ENCODE measurements around the gene NOD1.

DNA sequence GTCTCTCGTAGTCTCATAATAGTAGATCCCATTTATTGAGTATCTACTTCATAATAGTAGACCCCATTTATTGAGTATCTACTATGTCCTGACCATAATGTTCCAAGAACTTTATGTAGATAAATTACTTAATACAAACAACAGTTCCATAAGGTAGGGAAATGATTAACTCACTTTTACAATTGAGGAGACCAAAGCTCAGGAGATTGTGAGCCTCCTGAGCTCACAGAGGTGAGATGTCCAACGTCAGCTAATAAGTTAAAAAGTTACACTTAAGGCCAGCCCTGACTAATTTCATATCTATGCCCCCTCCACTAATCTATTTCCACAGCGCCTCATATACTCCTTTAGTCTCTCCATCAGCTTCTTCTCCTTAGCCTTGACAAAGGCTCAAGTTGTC is 43.6 kb upstream of the NOD1 start:
- TF ChIP-seq, protein P1, sequence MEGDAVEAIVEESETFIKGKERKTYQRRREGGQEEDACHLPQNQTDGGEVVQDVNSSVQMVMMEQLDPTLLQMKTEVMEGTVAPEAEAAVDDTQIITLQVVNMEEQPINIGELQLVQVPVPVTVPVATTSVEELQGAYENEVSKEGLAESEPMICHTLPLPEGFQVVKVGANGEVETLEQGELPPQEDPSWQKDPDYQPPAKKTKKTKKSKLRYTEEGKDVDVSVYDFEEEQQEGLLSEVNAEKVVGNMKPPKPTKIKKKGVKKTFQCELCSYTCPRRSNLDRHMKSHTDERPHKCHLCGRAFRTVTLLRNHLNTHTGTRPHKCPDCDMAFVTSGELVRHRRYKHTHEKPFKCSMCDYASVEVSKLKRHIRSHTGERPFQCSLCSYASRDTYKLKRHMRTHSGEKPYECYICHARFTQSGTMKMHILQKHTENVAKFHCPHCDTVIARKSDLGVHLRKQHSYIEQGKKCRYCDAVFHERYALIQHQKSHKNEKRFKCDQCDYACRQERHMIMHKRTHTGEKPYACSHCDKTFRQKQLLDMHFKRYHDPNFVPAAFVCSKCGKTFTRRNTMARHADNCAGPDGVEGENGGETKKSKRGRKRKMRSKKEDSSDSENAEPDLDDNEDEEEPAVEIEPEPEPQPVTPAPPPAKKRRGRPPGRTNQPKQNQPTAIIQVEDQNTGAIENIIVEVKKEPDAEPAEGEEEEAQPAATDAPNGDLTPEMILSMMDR (IDR thresholded peaks at IDR 0.05): no peak
- no peak for TF ChIP-seq EP300 (IDR thresholded peaks at IDR 0.05)

Measured in tibial nerve (tissue), 4 donors.